Fibroblast of lung (primary cell): ENCODE data around the gene MAP2K6.

Experiments
- EZH2 ChIP-seq: IDR thresholded peaks from 2 replicates; pipeline ENCODE4 v1.5.1; 2012; ENCODE audit warnings: low read length, control low read depth, mild to moderate bottlenecking; ENCODE audit errors: missing control alignments
- TF ChIP-seq, protein P1 (sequence below), 2 donors: IDR thresholded peaks in 1 of 2; conservative IDR thresholded peaks in 1 of 2; 1 replicate in 1 of 2; 2 replicates in 1 of 2; pipeline ENCODE4 v1.5.1; 2011 to 2012; ENCODE audit warnings: low read length in 2 of 2, control low read depth in 1 of 2, inconsistent platforms in 1 of 2, low read depth in 1 of 2, mild to moderate bottlenecking in 1 of 2

DNA sequence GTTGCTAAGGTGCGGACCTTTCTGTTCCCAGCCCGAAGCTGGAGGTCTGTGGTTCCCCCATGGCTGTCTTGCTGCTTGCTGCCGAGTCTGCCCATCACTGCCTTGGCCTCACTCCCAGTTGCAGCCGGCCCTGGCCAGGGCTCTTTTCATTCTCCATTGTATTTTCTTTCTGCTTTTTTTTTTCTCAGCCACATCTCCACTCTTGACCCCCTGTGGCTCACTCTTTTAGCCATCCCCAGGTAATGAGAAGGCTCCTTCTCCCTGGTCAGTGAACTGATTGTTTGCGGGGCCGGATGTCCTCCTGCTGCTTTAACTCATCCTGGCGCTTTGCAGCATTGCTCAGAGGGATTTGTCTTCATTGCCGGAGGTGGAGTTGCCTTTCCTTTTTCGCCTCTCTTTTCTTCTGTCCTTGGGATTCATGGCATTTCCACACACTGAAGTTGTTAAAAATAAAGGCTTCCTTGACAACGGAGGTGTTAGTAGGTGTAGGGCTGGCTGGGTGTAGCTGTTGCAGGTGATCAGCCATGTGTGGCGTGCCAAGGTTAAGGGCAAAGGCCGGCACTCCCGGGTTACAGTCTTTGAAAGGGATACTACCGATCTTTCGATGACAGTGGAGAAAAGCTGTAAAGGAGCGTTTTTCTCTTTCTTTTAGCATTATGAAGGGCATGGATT, 34.1 kb downstream of the MAP2K6 start:
- TF ChIP-seq, protein P1, sequence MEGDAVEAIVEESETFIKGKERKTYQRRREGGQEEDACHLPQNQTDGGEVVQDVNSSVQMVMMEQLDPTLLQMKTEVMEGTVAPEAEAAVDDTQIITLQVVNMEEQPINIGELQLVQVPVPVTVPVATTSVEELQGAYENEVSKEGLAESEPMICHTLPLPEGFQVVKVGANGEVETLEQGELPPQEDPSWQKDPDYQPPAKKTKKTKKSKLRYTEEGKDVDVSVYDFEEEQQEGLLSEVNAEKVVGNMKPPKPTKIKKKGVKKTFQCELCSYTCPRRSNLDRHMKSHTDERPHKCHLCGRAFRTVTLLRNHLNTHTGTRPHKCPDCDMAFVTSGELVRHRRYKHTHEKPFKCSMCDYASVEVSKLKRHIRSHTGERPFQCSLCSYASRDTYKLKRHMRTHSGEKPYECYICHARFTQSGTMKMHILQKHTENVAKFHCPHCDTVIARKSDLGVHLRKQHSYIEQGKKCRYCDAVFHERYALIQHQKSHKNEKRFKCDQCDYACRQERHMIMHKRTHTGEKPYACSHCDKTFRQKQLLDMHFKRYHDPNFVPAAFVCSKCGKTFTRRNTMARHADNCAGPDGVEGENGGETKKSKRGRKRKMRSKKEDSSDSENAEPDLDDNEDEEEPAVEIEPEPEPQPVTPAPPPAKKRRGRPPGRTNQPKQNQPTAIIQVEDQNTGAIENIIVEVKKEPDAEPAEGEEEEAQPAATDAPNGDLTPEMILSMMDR (conservative IDR thresholded peaks at IDR 0.05 in 1 of 2, IDR thresholded peaks at IDR 0.05 in 1 of 2; ENCODE audit: low read depth in 1 of 2, low read length in 2 of 2): no peak
- no peak for TF ChIP-seq EZH2
